Small intestine (tissue), 7 donors: ENCODE data around the gene GADD45GIP1. TPM values are rescaled to one million over a fixed set of nuclear protein-coding genes. Genes with fewer than 3 reads are reported as not detected.
A peak's percentile ranks its signal among the peaks of the same experiment; 100 is the strongest.
"Not testable (repeated sequence)": the region's sequence is repeated elsewhere in the genome, so short reads cannot be mapped to it uniquely, and the experiment has no call there.

ENCODE experiments used
- DNase-seq, 2 donors: peaks; one replicate each; pipeline versions ENCODE4 v3.0.0 to v3.0.0-alpha.2; 2013
- FAIRE-seq: peaks from 2 replicates; lab custom pipeline; 2012; peaks lifted over from hg19 to GRCh38; lab: Jason Lieb, UNC
- H3K27ac ChIP-seq, 3 donors: one replicate each; pipeline ENCODE4 v1.5.1; 2013; ENCODE audit warnings: low read length in 2 of 3, mild to moderate bottlenecking in 2 of 3, control low read depth in 1 of 3, inconsistent platforms in 1 of 3, low read depth in 1 of 3, moderate library complexity in 1 of 3
- H3K27me3 ChIP-seq, 3 donors: one replicate each; pipeline ENCODE4 v1.6.1; 2013; ENCODE audit warnings: low read length in 3 of 3, inconsistent platforms in 1 of 3; ENCODE audit not compliant: control insufficient read depth in 3 of 3, insufficient read depth in 3 of 3
- H3K36me3 ChIP-seq, 3 donors: one replicate each; pipeline ENCODE4 v1.6.1; 2013; ENCODE audit warnings: low read length in 3 of 3, inconsistent platforms in 1 of 3, low read depth in 1 of 3, mild to moderate bottlenecking in 1 of 3, moderate library complexity in 1 of 3; ENCODE audit not compliant: control insufficient read depth in 3 of 3, insufficient read depth in 2 of 3
- H3K4me1 ChIP-seq, 3 donors: one replicate each; pipeline ENCODE4 v1.6.1; 2013; ENCODE audit warnings: low read length in 2 of 3, inconsistent platforms in 1 of 3, low read depth in 1 of 3, mild to moderate bottlenecking in 1 of 3, moderate library complexity in 1 of 3; ENCODE audit not compliant: control insufficient read depth in 3 of 3, insufficient read depth in 2 of 3
- H3K4me3 ChIP-seq, 3 donors: one replicate each; pipeline ENCODE4 v1.5.1; 2013; ENCODE audit warnings: low read length in 3 of 3, control low read depth in 1 of 3, inconsistent platforms in 1 of 3, low read depth in 1 of 3, mild to moderate bottlenecking in 1 of 3, moderate library complexity in 1 of 3
- H3K9me3 ChIP-seq, 2 donors: one replicate each; pipeline ENCODE4 v1.6.1; 2013; ENCODE audit warnings: low read depth in 1 of 2, low read length in 1 of 2; ENCODE audit not compliant: control insufficient read depth in 2 of 2, insufficient read depth in 1 of 2
- WGBS, 3 donors: extraction: QIAGEN DNeasy Blood & Tissue Kit; methylation state at CpG; one replicate each; pipeline ENCODE4 v1.1.7; 2013; 5-methylcytosine and 5-hydroxymethylcytosine counted together
- polyA plus RNA-seq, 4 donors: library from polyadenylated mRNA; stranded (reverse) in 3 of 4; unstranded in 1 of 4; fragments of 200-250 nt in 3 of 4; fragments of 120-200 nt in 1 of 4; gene quantifications; one replicate each; pipeline versions ENCODE4 v1.2.1 to v1.2.3, GENCODE V29; 2013
- donor health status: healthy with polysubstance abuse.
- donor health status: control.
- donor health status: control.
- donor health status: Bipolar disorder and iron deficiency.
- donor health status: healthy.

The GADD45GIP1 gene
- polyA plus RNA-seq, 4 donors: 27.0 to 42.2 (median 36.1) TPM

DNA sequence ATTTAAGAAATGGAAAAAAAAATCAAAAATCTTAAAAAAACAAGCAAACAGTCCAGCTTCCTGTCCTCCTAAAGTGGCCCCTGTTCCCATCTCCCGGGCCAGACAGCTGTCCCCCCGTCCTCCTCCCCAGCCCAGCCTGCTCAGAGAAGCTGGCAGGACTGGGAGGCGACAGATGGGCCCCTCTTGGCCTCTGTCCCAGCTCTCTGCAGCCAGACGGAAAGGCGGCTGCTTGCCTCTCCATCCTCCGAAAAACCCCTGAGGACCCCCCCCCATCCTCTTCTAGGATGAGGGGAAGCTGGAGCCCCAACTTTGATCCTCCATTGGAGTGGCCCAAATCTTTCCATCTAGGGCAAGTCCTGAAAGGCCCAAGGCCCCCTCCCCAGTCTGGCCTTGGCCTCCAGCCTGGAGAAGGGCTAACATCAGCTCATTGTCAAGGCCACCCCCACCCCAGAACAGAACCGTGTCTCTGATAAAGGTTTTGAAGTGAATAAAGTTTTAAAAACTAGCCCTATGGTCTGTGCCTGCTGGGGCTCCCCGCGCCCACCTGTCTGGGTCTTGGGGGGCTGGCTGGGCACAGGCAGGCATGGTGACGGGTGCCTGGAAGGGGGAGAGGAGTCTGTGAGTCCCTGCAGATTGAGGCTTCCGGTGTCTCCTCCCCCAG, 3.8 kb downstream of the GADD45GIP1 start:
- Histone ChIP-seq H3K36me3 (peaks cover 16 to 72% (median 21%) of the 10 kb centered on the region in 3 donors), H3K9me3 (no peaks in the 10 kb centered on the region), H3K4me1 (peaks cover 0 to 6% (median 0%) of the 10 kb centered on the region in 3 donors), H3K27ac (peak overlapping the region in 1 of 3 donors; percentile 62), H3K4me3 (no peak overlapping the region), H3K27me3 (no peaks in the 10 kb centered on the region)
- no peak for FAIRE-seq
- peak in 1 of 2 donors; percentile 28 for DNase-seq
- WGBS, 3 donors: 48 to 67% (median 66%) methylated on average over 11 of the region's 11 CpGs

DNA sequence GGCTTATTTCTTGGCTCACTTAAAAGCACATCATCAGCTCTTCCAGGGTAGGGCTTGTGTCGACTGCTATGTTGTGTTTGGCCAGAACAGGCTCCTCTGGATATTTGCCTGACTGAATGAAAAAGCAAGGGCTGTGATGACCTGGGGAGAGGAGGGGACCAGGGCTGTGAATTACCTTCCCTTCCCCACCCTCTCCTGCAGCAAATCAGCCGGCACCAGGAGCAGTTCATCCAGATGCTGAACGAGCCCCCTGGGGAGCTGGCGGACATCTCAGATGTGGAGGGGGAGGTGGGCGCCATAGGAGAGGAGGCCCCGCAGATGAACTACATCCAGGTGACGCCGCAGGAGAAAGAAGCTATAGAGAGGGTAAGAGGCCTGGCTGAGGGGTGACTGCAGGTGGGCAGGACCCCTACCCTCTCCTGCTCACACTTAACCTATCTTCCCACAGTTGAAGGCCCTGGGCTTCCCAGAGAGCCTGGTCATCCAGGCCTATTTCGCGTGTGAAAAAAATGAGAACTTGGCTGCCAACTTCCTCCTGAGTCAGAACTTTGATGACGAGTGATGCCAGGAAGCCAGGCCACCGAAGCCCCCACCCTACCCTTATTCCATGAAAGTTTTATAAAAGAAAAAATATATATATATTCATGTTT, 4.4 kb downstream of the GADD45GIP1 start:
- DNase-seq (no peak), FAIRE-seq (no peak)
- Histone ChIP-seq H3K4me3 (no peak overlapping the region), H3K9me3 (no peaks in the 10 kb centered on the region), H3K27ac (peak overlapping the region in 1 of 3 donors; percentile 70), H3K27me3 (no peaks in the 10 kb centered on the region), H3K36me3 (peaks cover 16 to 79% (median 21%) of the 10 kb centered on the region in 3 donors), H3K4me1 (peaks cover 0 to 6% (median 0%) of the 10 kb centered on the region in 3 donors)
- 64 to 84% (median 73%) methylated on average over 11 to 12 of the region's 12 CpGs for WGBS, 3 donors

GRCh38 chr19:12952050-12952449, 5.0 kb downstream of the GADD45GIP1 start:
- not testable (repeated sequence) for H3K9me3 ChIP-seq, H3K27me3 ChIP-seq, H3K4me3 ChIP-seq, DNase-seq, FAIRE-seq
- Histone ChIP-seq H3K4me1 (peaks cover 0 to 10% (median 0%) of the 10 kb centered on the region in 3 donors), H3K27ac (peak overlapping the region in 1 of 3 donors; percentile 70), H3K36me3 (peaks cover 16 to 83% (median 21%) of the 10 kb centered on the region in 3 donors)
- 89 to 91% (median 91%) methylated on average over 6 of the region's 6 CpGs for WGBS, 3 donors

DNA sequence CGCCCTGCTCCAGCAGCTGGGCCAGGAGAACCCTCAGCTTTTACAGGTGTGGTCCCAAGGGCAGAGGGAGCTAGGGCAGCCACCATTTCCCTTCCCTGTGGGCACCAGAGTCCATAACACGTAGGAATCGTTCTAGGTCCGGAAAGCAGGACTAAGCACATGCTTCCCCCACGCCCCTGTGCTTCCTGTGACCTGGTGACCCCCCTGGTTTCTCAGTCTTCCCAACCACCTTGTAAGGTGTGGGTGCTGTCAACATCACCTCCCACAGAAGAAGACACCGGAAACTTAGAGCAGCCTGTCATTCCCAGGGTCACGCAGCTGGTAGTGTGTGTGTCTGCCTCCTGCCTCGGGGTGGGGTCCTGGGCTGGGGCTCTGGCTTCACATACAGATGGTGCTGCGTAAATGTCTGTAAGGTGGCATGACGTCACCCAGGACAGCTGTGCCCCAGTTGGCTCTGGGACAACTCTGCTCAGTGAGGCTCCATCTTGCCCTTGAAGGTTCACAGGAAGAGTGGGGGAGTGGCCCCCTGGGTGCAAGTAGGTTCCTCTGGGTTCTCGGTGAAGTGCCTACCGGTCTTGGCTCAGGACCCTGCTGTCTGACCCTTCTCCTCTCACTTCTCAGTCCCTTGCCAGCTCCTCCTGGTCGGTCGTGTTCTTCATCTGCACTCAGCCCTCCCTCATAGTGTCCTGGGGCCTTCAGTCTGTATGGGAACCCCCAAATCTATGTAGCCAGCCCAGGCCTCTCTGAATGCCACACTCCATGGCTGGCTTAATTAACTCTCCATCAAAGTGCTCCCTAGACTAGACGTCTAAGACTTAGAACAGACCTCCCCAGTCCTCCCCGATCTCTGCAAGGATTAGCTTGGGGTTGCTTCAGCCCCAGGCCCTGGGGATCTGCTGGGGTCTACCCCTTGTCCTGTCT, 7.4 kb downstream of the GADD45GIP1 start:
- WGBS, 3 donors: 79 to 86% (median 82%) methylated on average over 16 of the region's 16 CpGs
- DNase-seq: no peak
- no peak for FAIRE-seq
- H3K27me3 ChIP-seq: no peaks in the 10 kb centered on the region
- H3K36me3 ChIP-seq: peaks cover 18 to 84% (median 21%) of the 10 kb centered on the region in 3 donors
- no peak overlapping the region for H3K27ac ChIP-seq
- H3K4me1 ChIP-seq: peaks cover 0 to 11% (median 2%) of the 10 kb centered on the region in 3 donors
- no peaks in the 10 kb centered on the region for H3K9me3 ChIP-seq
- no peak overlapping the region for H3K4me3 ChIP-seq

DNA sequence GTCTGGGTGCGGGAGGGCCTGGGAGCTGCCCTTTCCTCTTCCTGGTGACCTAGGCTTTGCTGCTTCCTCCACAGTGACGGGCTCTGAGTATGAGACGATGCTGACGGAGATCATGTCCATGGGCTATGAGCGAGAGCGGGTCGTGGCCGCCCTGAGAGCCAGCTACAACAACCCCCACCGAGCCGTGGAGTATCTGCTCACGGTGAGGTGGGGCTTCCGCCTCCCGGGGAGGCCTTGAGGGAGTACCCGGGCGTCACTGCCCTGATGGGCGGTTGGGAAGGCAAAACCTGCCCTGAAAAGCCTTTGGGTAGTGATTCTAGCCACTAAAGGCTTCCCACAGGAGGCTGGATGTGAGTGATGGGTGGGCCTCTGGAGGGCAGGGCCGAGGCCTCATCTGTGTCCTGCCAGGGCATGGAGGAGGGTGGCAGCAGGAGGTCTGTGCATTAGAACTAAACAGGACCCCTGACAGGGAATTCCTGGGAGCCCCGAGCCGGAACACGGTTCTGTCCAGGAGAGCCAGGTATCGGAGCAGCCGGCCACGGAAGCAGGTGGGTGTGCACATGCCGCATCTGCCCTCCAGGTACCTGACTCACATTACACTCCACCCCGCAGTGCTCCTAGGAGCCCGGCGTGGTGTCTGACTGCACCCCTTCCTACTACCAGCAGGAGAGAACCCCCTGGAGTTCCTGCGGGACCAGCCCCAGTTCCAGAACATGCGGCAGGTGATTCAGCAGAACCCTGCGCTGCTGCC, 8.2 kb downstream of the GADD45GIP1 start:
- Histone ChIP-seq H3K4me3 (no peak overlapping the region), H3K27ac (no peak overlapping the region), H3K9me3 (no peaks in the 10 kb centered on the region), H3K36me3 (peaks cover 18 to 84% (median 20%) of the 10 kb centered on the region in 3 donors), H3K27me3 (no peaks in the 10 kb centered on the region), H3K4me1 (peaks cover 0 to 11% (median 2%) of the 10 kb centered on the region in 3 donors)
- 92 to 94% (median 94%) methylated on average over 29 to 30 of the region's 30 CpGs for WGBS, 3 donors
- FAIRE-seq: no peak
- no peak for DNase-seq

- Histone ChIP-seq H3K36me3 (peaks cover 18 to 84% (median 26%) of the 10 kb centered on the region in 3 donors), H3K27ac (no peak overlapping the region), H3K4me3 (no peak overlapping the region), H3K4me1 (peaks cover 0 to 11% (median 2%) of the 10 kb centered on the region in 3 donors), H3K27me3 (no peaks in the 10 kb centered on the region), H3K9me3 (no peaks in the 10 kb centered on the region)
- WGBS, 3 donors: 78 to 85% (median 81%) methylated on average over 27 to 28 of the region's 28 CpGs
- FAIRE-seq (no peak), DNase-seq (no peak)
Measured at GRCh38 chr19:12947702-12948611, 9.1 kb downstream of the GADD45GIP1 start.
